B cell (primary cell): Measurements from ENCODE around the gene RAPGEF6. TPM values are rescaled to one million over a fixed set of nuclear protein-coding genes. Genes with fewer than 3 reads are reported as not detected.

Source experiments
- ATAC-seq: fragments of 200-7000 bp; cut with Tn5 transposase; one replicate; pipeline ENCODE4 v1.10.0; 2021; ENCODE audit warnings: low read depth, mild to moderate bottlenecking, moderate number of reproducible peaks, moderate library complexity
- CTCF ChIA-PET: fragments of 350-600 bp; sonication (Branson Sonifier 250); formaldehyde crosslinking; loops from one replicate; lab custom pipeline; 2021; ENCODE audit warnings: antibody characterized with exemption, inconsistent platforms; lab: Charles Lee
- POLR2A ChIA-PET: fragments of 350-600 bp; sonication (Branson Sonifier 250); formaldehyde crosslinking; loops from one replicate; lab custom pipeline; 2021; ENCODE audit warnings: antibody characterized with exemption; lab: Charles Lee
- DNase-seq: peaks from one replicate; pipeline ENCODE4 v3.0.0; 2013
- H2AFZ ChIP-seq: 2 replicates; pipeline ENCODE4 v1.6.1; 2012; ENCODE audit warnings: mild to moderate bottlenecking, low read depth, low read length; ENCODE audit not compliant: insufficient read depth, poor library complexity, severe bottlenecking
- H3K27ac ChIP-seq, 2 donors: 1 replicate in 1 of 2; 2 replicates in 1 of 2; pipeline ENCODE4 v1.5.1; 2012 to 2013; ENCODE audit warnings: low read length in 2 of 2, mild to moderate bottlenecking in 2 of 2, moderate library complexity in 1 of 2
- H3K27me3 ChIP-seq, 4 experiments: fragments of 200-600 bp in 1 of 4; sonication (generic) in 1 of 4; replicated peaks in 1 of 4; 1 replicate in 2 of 4; 2 replicates in 2 of 4; pipeline versions ENCODE4 v1.6.1 to v1.7.0; 2013 to 2016; ENCODE audit warnings: low read length in 3 of 4, mild to moderate bottlenecking in 2 of 4, mixed read lengths in 1 of 4, moderate library complexity in 1 of 4; ENCODE audit not compliant: insufficient read depth in 4 of 4, control insufficient read depth in 3 of 4; ENCODE audit errors: control extremely low read depth in 1 of 4
- H3K36me3 ChIP-seq, 2 experiments: replicated peaks in 1 of 2; 1 replicate in 1 of 2; 2 replicates in 1 of 2; pipeline versions ENCODE4 v1.6.1 to v1.7.1; 2013; ENCODE audit warnings: low read length in 1 of 2; ENCODE audit not compliant: insufficient read depth in 2 of 2, control insufficient read depth in 1 of 2; ENCODE audit errors: control extremely low read depth in 1 of 2, extremely low read depth in 1 of 2
- H3K4me1 ChIP-seq, 2 donors: fragments of 200-600 bp in 1 of 2; sonication (generic) in 1 of 2; 1 replicate in 1 of 2; 2 replicates in 1 of 2; pipeline versions ENCODE4 v1.5.1 to v1.6.1; 2013 to 2017; ENCODE audit warnings: low read length in 2 of 2; ENCODE audit not compliant: control insufficient read depth in 2 of 2, insufficient read depth in 2 of 2
- H3K4me2 ChIP-seq: replicated peaks from 2 replicates; pipeline ENCODE3; 2012; ENCODE audit warnings: mild to moderate bottlenecking, low read depth, low read length; ENCODE audit not compliant: poor library complexity, severe bottlenecking
- H3K4me3 ChIP-seq, 5 experiments: fragments of 200-600 bp in 1 of 5; sonication (generic) in 1 of 5; 1 replicate in 3 of 5; 2 replicates in 2 of 5; pipeline versions ENCODE4 v1.5.1 to v1.7.0; 2011 to 2016; ENCODE audit warnings: low read length in 4 of 5, mild to moderate bottlenecking in 4 of 5, low read depth in 2 of 5, control low read depth in 1 of 5, moderate library complexity in 1 of 5; ENCODE audit not compliant: insufficient read depth in 1 of 5; ENCODE audit errors: control extremely low read depth in 1 of 5, extremely low read depth in 1 of 5
- H3K79me2 ChIP-seq: fragments of 200-600 bp; sonication (generic); one replicate; pipeline ENCODE4 v1.6.0; 2016; ENCODE audit warnings: low read length; ENCODE audit not compliant: control insufficient read depth, insufficient read depth
- H3K9ac ChIP-seq: fragments of 200-600 bp; sonication (generic); 2 replicates; pipeline ENCODE4 v1.6.1; 2017; ENCODE audit warnings: mild to moderate bottlenecking, low read length, moderate library complexity
- H3K9me3 ChIP-seq, 3 donors: one replicate each; pipeline versions ENCODE4 v1.6.1 to v1.7.1; 2013; ENCODE audit warnings: low read length in 2 of 3; ENCODE audit not compliant: control insufficient read depth in 2 of 3, insufficient read depth in 1 of 3; ENCODE audit errors: control extremely low read depth in 1 of 3
- H4K20me1 ChIP-seq: 2 replicates; pipeline ENCODE4 v1.6.0; 2012; ENCODE audit warnings: mild to moderate bottlenecking, low read length; ENCODE audit not compliant: insufficient read depth, control insufficient read depth, poor library complexity, severe bottlenecking
- H3K27ac Mint-ChIP-seq: one replicate; pipeline ENCODE4 v1.8.0; 2021; ENCODE audit warnings: mixed read lengths
- H3K27me3 Mint-ChIP-seq: one replicate; pipeline ENCODE4 v1.8.0; 2021; ENCODE audit warnings: mixed read lengths
- H3K4me1 Mint-ChIP-seq: one replicate; pipeline ENCODE4 v1.8.0; 2021; ENCODE audit warnings: mixed read lengths
- H3K4me3 Mint-ChIP-seq: one replicate; pipeline ENCODE4 v1.8.0; 2021; ENCODE audit warnings: mixed read lengths
- H3K9me3 Mint-ChIP-seq: one replicate; pipeline ENCODE4 v1.8.0; 2022; ENCODE audit warnings: mixed read lengths; ENCODE audit not compliant: insufficient read depth
- EZH2 ChIP-seq: IDR thresholded peaks from 2 replicates; pipeline ENCODE4 v1.6.1; 2012; ENCODE audit warnings: borderline replicate concordance, low read depth, mild to moderate bottlenecking, moderate library complexity, low read length; ENCODE audit not compliant: insufficient read depth, poor library complexity, severe bottlenecking
- WGBS: methylation state at CpG from one replicate; pipeline ENCODE4 v1.1.5; 2013; ENCODE audit warnings: missing lambda C conversion rate; ENCODE audit not compliant: insufficient coverage; 5-methylcytosine and 5-hydroxymethylcytosine counted together
- intact Hi-C: fragments of 100-400 bp; cut with micrococcal nuclease; formaldehyde crosslinking; loops from one replicate; pipeline ENCODE4 v1.10.0; 2022
- polyA plus RNA-seq: library from polyadenylated mRNA; depleted of rRNA; stranded (reverse); fragments of >200 nt; gene quantifications from 2 replicates; pipeline ENCODE4 v1.2.3, GENCODE V29; 2012
- total RNA-seq, 2 donors: library from RNA; stranded (reverse); fragments of 120-200 nt in 1 of 2; gene quantifications; 1 replicate in 1 of 2; 2 replicates in 1 of 2; pipeline versions ENCODE4 v1.2.3 to v1.2.4, GENCODE V29; 2013 to 2022
- TF ChIP-seq, protein P1 (sequence below): fragments of 200-600 bp; IDR thresholded peaks from one replicate; pipeline ENCODE4 v1.8.0; 2022; ENCODE audit warnings: antibody characterized with exemption, mild to moderate bottlenecking

RAPGEF6 gene
- total and polyA plus RNA-seq, 2 donors (not counting 1 experiment from before 2014, with no cell fraction given): 9.8 to 56.2 TPM

GRCh38 chr5:131644822-131645221 is 9.8 kb upstream of the RAPGEF6 start:
- H3K4me1 Mint-ChIP-seq: peaks cover 43% of the 10 kb centered on the region
- no peaks in the 10 kb centered on the region for H3K27me3 Mint-ChIP-seq
- Histone ChIP-seq H3K27ac (no peak overlapping the region), H3K27me3 (no peaks in the 10 kb centered on the region), H3K79me2 (no peaks in the 10 kb centered on the region), H3K9ac (no peak overlapping the region), H4K20me1 (no peaks in the 10 kb centered on the region), H3K9me3 (no peaks in the 10 kb centered on the region), H3K4me3 (no peak overlapping the region), H3K4me1 (peaks cover 29 to 33% of the 10 kb centered on the region in 2 donors), H3K4me2 (no peak overlapping the region), H2AFZ (no peak overlapping the region), H3K36me3 (peaks cover 0 to 7% of the 10 kb centered on the region in 2 experiments)
- H3K4me3 Mint-ChIP-seq: no peak overlapping the region
- TF ChIP-seq, protein P1, sequence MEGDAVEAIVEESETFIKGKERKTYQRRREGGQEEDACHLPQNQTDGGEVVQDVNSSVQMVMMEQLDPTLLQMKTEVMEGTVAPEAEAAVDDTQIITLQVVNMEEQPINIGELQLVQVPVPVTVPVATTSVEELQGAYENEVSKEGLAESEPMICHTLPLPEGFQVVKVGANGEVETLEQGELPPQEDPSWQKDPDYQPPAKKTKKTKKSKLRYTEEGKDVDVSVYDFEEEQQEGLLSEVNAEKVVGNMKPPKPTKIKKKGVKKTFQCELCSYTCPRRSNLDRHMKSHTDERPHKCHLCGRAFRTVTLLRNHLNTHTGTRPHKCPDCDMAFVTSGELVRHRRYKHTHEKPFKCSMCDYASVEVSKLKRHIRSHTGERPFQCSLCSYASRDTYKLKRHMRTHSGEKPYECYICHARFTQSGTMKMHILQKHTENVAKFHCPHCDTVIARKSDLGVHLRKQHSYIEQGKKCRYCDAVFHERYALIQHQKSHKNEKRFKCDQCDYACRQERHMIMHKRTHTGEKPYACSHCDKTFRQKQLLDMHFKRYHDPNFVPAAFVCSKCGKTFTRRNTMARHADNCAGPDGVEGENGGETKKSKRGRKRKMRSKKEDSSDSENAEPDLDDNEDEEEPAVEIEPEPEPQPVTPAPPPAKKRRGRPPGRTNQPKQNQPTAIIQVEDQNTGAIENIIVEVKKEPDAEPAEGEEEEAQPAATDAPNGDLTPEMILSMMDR: no peak
- TF ChIP-seq EZH2: no peak
- ChIA-PET CTCF (interaction anchor here (0.8 to 5.1 kb wide), 3 partner anchors 9 to 135 kb away, joined by 3 to 33 read pairs (median 6); no protein-coding TSS in a partner anchor), POLR2A (no interaction called here)
- ATAC-seq (no peak), DNase-seq (no peak)
- H3K9me3 Mint-ChIP-seq: no peaks in the 10 kb centered on the region
- H3K27ac Mint-ChIP-seq: peak overlapping the region; percentile 43
- WGBS: 83% methylated on average over 1 of the region's 7 CpGs
- intact Hi-C loops: no loop called here

- no peaks in the 10 kb centered on the region for H3K9me3 Mint-ChIP-seq
- TF ChIP-seq EZH2: no peak
- TF ChIP-seq, protein P1: no peak
- Histone ChIP-seq H2AFZ (no peak overlapping the region), H3K9me3 (no peaks in the 10 kb centered on the region), H3K4me2 (no peak overlapping the region), H3K4me3 (no peak overlapping the region), H4K20me1 (no peaks in the 10 kb centered on the region), H3K27me3 (no peaks in the 10 kb centered on the region), H3K4me1 (peaks cover 33 to 34% of the 10 kb centered on the region in 2 donors), H3K79me2 (no peaks in the 10 kb centered on the region), H3K9ac (no peak overlapping the region), H3K27ac (no peak overlapping the region), H3K36me3 (peaks cover 0 to 5% of the 10 kb centered on the region in 2 experiments)
- ATAC-seq (no peak), DNase-seq (no peak)
- no peak overlapping the region for H3K27ac Mint-ChIP-seq
- ChIA-PET POLR2A (no interaction called here), CTCF (interaction anchor here (1.7 to 5.1 kb wide), 2 partner anchors 9 to 55 kb away, joined by 6 to 33 read pairs; no protein-coding TSS in a partner anchor)
- WGBS: no CpG with 5 or more reads among the region's 1 CpG
- intact Hi-C loops: no loop called here
- no peaks in the 10 kb centered on the region for H3K27me3 Mint-ChIP-seq
- H3K4me3 Mint-ChIP-seq: no peak overlapping the region
- peaks cover 47% of the 10 kb centered on the region for H3K4me1 Mint-ChIP-seq
Observed at GRCh38 chr5:131644370-131644769, 9.3 kb upstream of the RAPGEF6 start.
